Activated CD4-positive, alpha-beta T cell treated with anti-CD3 and anti-CD28 coated beads, Interleukin-2, amount 10 ng/mL, durations not matched to agents 24 days and 14 days (primary cell): ENCODE measurements around the gene PRKCQ. TPM values are rescaled to one million over a fixed set of nuclear protein-coding genes. Genes with fewer than 3 reads are reported as not detected.

ENCODE experiments used
- DNase-seq: peaks from one replicate; pipeline ENCODE4 v3.0.0; 2022
- H3K27ac Mint-ChIP-seq: one replicate; pipeline ENCODE4 v1.8.0; 2022; ENCODE audit warnings: mild to moderate bottlenecking, mixed read lengths
- H3K27me3 Mint-ChIP-seq: one replicate; pipeline ENCODE4 v1.8.0; 2022; ENCODE audit warnings: mixed read lengths
- H3K36me3 Mint-ChIP-seq: one replicate; pipeline ENCODE4 v1.8.0; 2022; ENCODE audit warnings: low read depth, mild to moderate bottlenecking, mixed read lengths
- H3K4me1 Mint-ChIP-seq: one replicate; pipeline ENCODE4 v1.8.0; 2021; ENCODE audit warnings: mixed read lengths
- H3K4me3 Mint-ChIP-seq: one replicate; pipeline ENCODE4 v1.8.0; 2022; ENCODE audit warnings: mild to moderate bottlenecking, moderate library complexity, mixed read lengths
- H3K9me3 Mint-ChIP-seq: one replicate; pipeline ENCODE4 v1.8.0; 2021; ENCODE audit warnings: mixed read lengths
- intact Hi-C: fragments of 100-400 bp; cut with micrococcal nuclease; formaldehyde crosslinking; loops from one replicate; pipeline ENCODE4 v1.15.1; 2023
- total RNA-seq: library from RNA; stranded (reverse); gene quantifications from 2 replicates; pipeline ENCODE4 v1.2.3, GENCODE V29; 2022

The PRKCQ gene
- 36.0 TPM in 2 replicates for total RNA-seq

GRCh38 chr10:6579904-6580278, at the start of gene PRKCQ:
Gene PRKCQ, minus strand, starts transcription at chr10:6580276. Its CDS starts 65,141 bp downstream, at chr10:6515135.
- H3K27me3 Mint-ChIP-seq: no peaks in the 10 kb centered on the region
- peaks cover 59% of the 10 kb centered on the region for H3K4me1 Mint-ChIP-seq
- no peak for DNase-seq
- no peaks in the 10 kb centered on the region for H3K9me3 Mint-ChIP-seq
- peak within 1 kb of the TSS; percentile 88 for H3K27ac Mint-ChIP-seq
- peak within 1 kb of the TSS; percentile 97 for H3K4me3 Mint-ChIP-seq
- intact Hi-C loops: loop anchor here (1.0 to 5.0 kb wide), 6 partner anchors 65 to 378 kb away; partner anchors contain the start of gene PFKFB3
- peaks cover 40% of the 10 kb centered on the region for H3K36me3 Mint-ChIP-seq

GRCh38 chr10:6625428-6625827, 45.4 kb upstream of the PRKCQ start:
- intact Hi-C loops: no loop called here
- Mint-ChIP-seq H3K9me3 (no peaks in the 10 kb centered on the region), H3K27me3 (no peaks in the 10 kb centered on the region), H3K4me3 (no peak overlapping the region), H3K36me3 (peaks cover 15% of the 10 kb centered on the region), H3K4me1 (peaks cover 9% of the 10 kb centered on the region), H3K27ac (no peak overlapping the region)
- no peak for DNase-seq

- H3K4me1 Mint-ChIP-seq: peaks cover 9% of the 10 kb centered on the region
- intact Hi-C loops: no loop called here
- peaks cover 18% of the 10 kb centered on the region for H3K36me3 Mint-ChIP-seq
- H3K9me3 Mint-ChIP-seq: no peaks in the 10 kb centered on the region
- no peak for DNase-seq
- H3K27ac Mint-ChIP-seq: no peak overlapping the region
- no peak overlapping the region for H3K4me3 Mint-ChIP-seq
- H3K27me3 Mint-ChIP-seq: no peaks in the 10 kb centered on the region
Measured at GRCh38 chr10:6624392-6624791, 44.3 kb upstream of the PRKCQ start.

- Mint-ChIP-seq H3K36me3 (peaks cover 22% of the 10 kb centered on the region), H3K4me3 (no peak overlapping the region), H3K4me1 (peaks cover 16% of the 10 kb centered on the region)
Measured at GRCh38 chr10:6622921-6623320, 42.8 kb upstream of the PRKCQ start.

GRCh38 chr10:6621536-6621935, 41.5 kb upstream of the PRKCQ start:
- peaks cover 27% of the 10 kb centered on the region for H3K36me3 Mint-ChIP-seq
- no peak overlapping the region for H3K4me3 Mint-ChIP-seq
- intact Hi-C loops: no loop called here
- peaks cover 26% of the 10 kb centered on the region for H3K4me1 Mint-ChIP-seq
- H3K27ac Mint-ChIP-seq: peak overlapping the region; percentile 43
- no peaks in the 10 kb centered on the region for H3K27me3 Mint-ChIP-seq
- peaks cover 3% of the 10 kb centered on the region for H3K9me3 Mint-ChIP-seq
- no peak for DNase-seq

More at GRCh38 chr10:6622921-6623320, 42.8 kb upstream of the PRKCQ start:
- DNase-seq: no peak
- Mint-ChIP-seq H3K27ac (no peak overlapping the region), H3K9me3 (no peaks in the 10 kb centered on the region), H3K27me3 (no peaks in the 10 kb centered on the region)
- intact Hi-C loops: no loop called here

- intact Hi-C loops: no loop called here
- H3K4me1 Mint-ChIP-seq: peaks cover 44% of the 10 kb centered on the region
- no peaks in the 10 kb centered on the region for H3K27me3 Mint-ChIP-seq
- H3K36me3 Mint-ChIP-seq: peaks cover 35% of the 10 kb centered on the region
- no peak overlapping the region for H3K27ac Mint-ChIP-seq
- no peak overlapping the region for H3K4me3 Mint-ChIP-seq
- peaks cover 14% of the 10 kb centered on the region for H3K9me3 Mint-ChIP-seq
- no peak for DNase-seq
Measured at GRCh38 chr10:6619660-6620059, 39.6 kb upstream of the PRKCQ start.

- H3K27me3 Mint-ChIP-seq: no peaks in the 10 kb centered on the region
- H3K36me3 Mint-ChIP-seq: peaks cover 40% of the 10 kb centered on the region
- no peak overlapping the region for H3K4me3 Mint-ChIP-seq
- H3K9me3 Mint-ChIP-seq: peaks cover 21% of the 10 kb centered on the region
- H3K27ac Mint-ChIP-seq: peak overlapping the region; percentile 86
- DNase-seq: no peak
- intact Hi-C loops: no loop called here
- peaks cover 50% of the 10 kb centered on the region for H3K4me1 Mint-ChIP-seq
Measured at GRCh38 chr10:6618340-6618739, 38.3 kb upstream of the PRKCQ start.

GRCh38 chr10:6617309-6618076, 37.4 kb upstream of the PRKCQ start:
- Mint-ChIP-seq H3K4me1 (peaks cover 57% of the 10 kb centered on the region), H3K27ac (peak overlapping the region; percentile 86), H3K27me3 (no peaks in the 10 kb centered on the region), H3K4me3 (peak overlapping the region; percentile 18), H3K36me3 (peaks cover 44% of the 10 kb centered on the region), H3K9me3 (peaks cover 25% of the 10 kb centered on the region)
- no peak for DNase-seq
- intact Hi-C loops: loop anchor here (1.0 kb wide), 1 partner anchor 25 kb away; no protein-coding TSS in a partner anchor

GRCh38 chr10:6615971-6616370, 35.9 kb upstream of the PRKCQ start:
- intact Hi-C loops: no loop called here
- no peak for DNase-seq
- Mint-ChIP-seq H3K36me3 (peaks cover 39% of the 10 kb centered on the region), H3K9me3 (peaks cover 25% of the 10 kb centered on the region), H3K4me1 (peaks cover 64% of the 10 kb centered on the region), H3K27me3 (no peaks in the 10 kb centered on the region), H3K4me3 (peak overlapping the region; percentile 35), H3K27ac (peak overlapping the region; percentile 88)

GRCh38 chr10:6612371-6612770, 32.3 kb upstream of the PRKCQ start:
- Mint-ChIP-seq H3K9me3 (peaks cover 24% of the 10 kb centered on the region), H3K36me3 (peaks cover 50% of the 10 kb centered on the region), H3K4me1 (peaks cover 73% of the 10 kb centered on the region), H3K27me3 (no peaks in the 10 kb centered on the region), H3K4me3 (peak overlapping the region; percentile 36), H3K27ac (peak overlapping the region; percentile 70)
- intact Hi-C loops: loop anchor here (1.0 to 2.0 kb wide), 5 partner anchors 12 to 54 kb away; no protein-coding TSS in a partner anchor
- DNase-seq: no peak

- peak overlapping the region; percentile 1 for H3K4me3 Mint-ChIP-seq
- intact Hi-C loops: no loop called here
- H3K36me3 Mint-ChIP-seq: peaks cover 55% of the 10 kb centered on the region
Measured at GRCh38 chr10:6610647-6611046, 30.6 kb upstream of the PRKCQ start.

GRCh38 chr10:6609625-6610024, 29.5 kb upstream of the PRKCQ start:
- peak overlapping the region; percentile 55 for H3K27ac Mint-ChIP-seq
- H3K4me1 Mint-ChIP-seq: peaks cover 65% of the 10 kb centered on the region
- no peak for DNase-seq
- H3K27me3 Mint-ChIP-seq: no peaks in the 10 kb centered on the region
- H3K4me3 Mint-ChIP-seq: no peak overlapping the region
- H3K9me3 Mint-ChIP-seq: peaks cover 24% of the 10 kb centered on the region
- intact Hi-C loops: no loop called here
- H3K36me3 Mint-ChIP-seq: peaks cover 59% of the 10 kb centered on the region

More at GRCh38 chr10:6610647-6611046, 30.6 kb upstream of the PRKCQ start:
- peak overlapping the region; percentile 77 for H3K27ac Mint-ChIP-seq
- peaks cover 71% of the 10 kb centered on the region for H3K4me1 Mint-ChIP-seq
- H3K9me3 Mint-ChIP-seq: peaks cover 32% of the 10 kb centered on the region
- no peak for DNase-seq
- no peaks in the 10 kb centered on the region for H3K27me3 Mint-ChIP-seq

GRCh38 chr10:6607778-6608177, 27.7 kb upstream of the PRKCQ start:
- intact Hi-C loops: loop anchor here (1.0 kb wide), 1 partner anchor 10 kb away; no protein-coding TSS in a partner anchor
- Mint-ChIP-seq H3K27ac (peak overlapping the region; percentile 91), H3K9me3 (peaks cover 13% of the 10 kb centered on the region), H3K27me3 (no peaks in the 10 kb centered on the region), H3K36me3 (peaks cover 53% of the 10 kb centered on the region), H3K4me3 (no peak overlapping the region), H3K4me1 (peaks cover 61% of the 10 kb centered on the region)
- DNase-seq: no peak

- no peaks in the 10 kb centered on the region for H3K27me3 Mint-ChIP-seq
- intact Hi-C loops: loop anchor here (1.0 kb wide), 1 partner anchor 10 kb away; no protein-coding TSS in a partner anchor
- peak; percentile 86 for DNase-seq
- H3K27ac Mint-ChIP-seq: peak overlapping the region; percentile 91
- peak overlapping the region; percentile 55 for H3K4me3 Mint-ChIP-seq
- H3K9me3 Mint-ChIP-seq: peaks cover 13% of the 10 kb centered on the region
- peaks cover 59% of the 10 kb centered on the region for H3K4me1 Mint-ChIP-seq
- peaks cover 50% of the 10 kb centered on the region for H3K36me3 Mint-ChIP-seq
Measured at GRCh38 chr10:6607182-6607581, 27.1 kb upstream of the PRKCQ start.
